HG02884 (cell line): ENCODE results near the gene CTDSP2.
A peak's percentile ranks its signal among the peaks of the same experiment; 100 is the strongest.
"Not testable (repeated sequence)": the region's sequence is repeated elsewhere in the genome, so short reads cannot be mapped to it uniquely, and the experiment has no call there.

Source experiments
- ATAC-seq: cut with Tn5 transposase; IDR thresholded peaks from one replicate; pipeline ENCODE4 v1.9.1; 2021; ENCODE audit warnings: mild to moderate bottlenecking, moderate library complexity; ENCODE audit not compliant: unreplicated experiment

The CTDSP2 gene

GRCh38 chr12:57836442-57837375 is 9.8 kb downstream of the CTDSP2 start:
- ATAC-seq, result peak; percentile 43

GRCh38 chr12:57835366-57836288 is 10.9 kb downstream of the CTDSP2 start:
- no peak for ATAC-seq

GRCh38 chr12:57834086-57834876 is 12.2 kb downstream of the CTDSP2 start:
- no peak for ATAC-seq

GRCh38 chr12:57833672-57834071 is 12.9 kb downstream of the CTDSP2 start:
- ATAC-seq, result no peak

GRCh38 chr12:57832966-57833365 is 13.6 kb downstream of the CTDSP2 start:
- ATAC-seq, result no peak

- no peak for ATAC-seq
These were observed 16.1 kb downstream of the CTDSP2 start for GRCh38 chr12:57830393-57830792.

GRCh38 chr12:57829025-57829777 is 17.3 kb downstream of the CTDSP2 start:
- no peak for ATAC-seq

GRCh38 chr12:57826966-57827365 is 19.6 kb downstream of the CTDSP2 start:
- ATAC-seq, result no peak

GRCh38 chr12:57826400-57826799 is 20.1 kb downstream of the CTDSP2 start:
- ATAC-seq, result no peak

GRCh38 chr12:57825451-57825850 is 21.1 kb downstream of the CTDSP2 start:
- ATAC-seq, result no peak

- no peak for ATAC-seq
These were observed 22.5 kb downstream of the CTDSP2 start for GRCh38 chr12:57823908-57824640.

- ATAC-seq, result no peak
These were observed 23.2 kb downstream of the CTDSP2 start for GRCh38 chr12:57823131-57823907.

- no peak for ATAC-seq
These were observed 24.0 kb downstream of the CTDSP2 start for GRCh38 chr12:57822392-57823130.

GRCh38 chr12:57821474-57822214 is 24.9 kb downstream of the CTDSP2 start:
- no peak for ATAC-seq

GRCh38 chr12:57821015-57821414 is 25.5 kb downstream of the CTDSP2 start:
- ATAC-seq, result not testable (repeated sequence)

GRCh38 chr12:57820119-57820518 is 26.4 kb downstream of the CTDSP2 start:
- not testable (repeated sequence) for ATAC-seq

GRCh38 chr12:57817990-57818331 is 28.6 kb downstream of the CTDSP2 start:
- ATAC-seq, result not testable (repeated sequence)
